Measurements from ENCODE around the gene SLC4A9. TPM values are rescaled to one million over a fixed set of nuclear protein-coding genes. Genes with fewer than 3 reads are reported as not detected.

The SLC4A9 gene
- total RNA-seq, 2 experiments from 2014 or later, result 0.13 to 0.16 TPM

DNA sequence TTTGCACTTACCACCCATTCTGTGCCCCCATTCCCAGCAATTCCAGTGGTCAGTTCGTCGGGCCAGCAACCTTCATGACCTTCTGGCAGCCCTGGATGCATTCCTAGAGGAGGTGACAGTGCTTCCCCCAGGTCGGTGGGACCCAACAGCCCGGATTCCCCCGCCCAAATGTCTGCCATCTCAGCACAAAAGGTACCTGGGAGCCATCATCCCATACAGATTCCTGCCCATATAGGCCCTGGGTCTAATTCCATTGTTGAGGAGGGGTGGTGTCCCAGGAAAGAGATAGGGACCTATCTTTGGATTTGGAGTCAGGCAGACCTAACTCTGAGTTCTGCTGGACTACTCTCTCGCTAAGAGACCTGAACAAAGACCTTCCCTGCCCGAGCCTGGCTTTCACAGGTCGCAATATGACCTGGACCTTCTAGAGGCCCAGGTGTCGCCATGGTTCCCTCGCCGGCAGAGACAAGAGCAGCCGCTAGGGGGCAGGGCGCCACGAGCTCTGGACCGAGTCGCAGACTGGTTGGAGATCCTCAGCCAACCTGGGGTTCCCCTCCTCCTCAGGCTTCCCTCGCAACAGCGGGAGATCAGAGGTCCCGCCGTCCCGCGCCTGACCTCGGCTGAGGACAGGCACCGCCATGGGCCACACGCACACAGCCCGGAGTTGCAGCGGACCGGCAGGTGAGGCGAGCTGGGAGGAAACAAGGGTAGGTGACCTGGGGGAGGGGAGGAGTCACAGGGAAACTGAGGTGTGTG is 3.1 kb downstream of the SLC4A9 start:
- peak; percentile 94 for ATAC-seq
- ChIA-PET CTCF (interaction anchor here (0.6 to 4.6 kb wide), 43 partner anchors 9 to 357 kb away, joined by 3 to 28 read pairs (median 4); partner anchors contain the start of genes CD14, HBEGF, IK and NDUFA2), POLR2A (no interaction called here)
- no peaks in the 10 kb centered on the region for H3K36me3 Mint-ChIP-seq (ENCODE audit: low read depth)
- H3K9me3 Mint-ChIP-seq (ENCODE audit: insufficient read depth), result no peaks in the 10 kb centered on the region
- DNase-seq, result peak; percentile 89
- peak overlapping the region; percentile 54 for H3K27ac Mint-ChIP-seq
- peaks cover 7% of the 10 kb centered on the region for H3K27me3 Mint-ChIP-seq (ENCODE audit: low read depth)
- H3K4me1 Mint-ChIP-seq (ENCODE audit: low read depth), result peaks cover 11% of the 10 kb centered on the region
- peak overlapping the region; percentile 71 for H3K4me3 Mint-ChIP-seq

DNA sequence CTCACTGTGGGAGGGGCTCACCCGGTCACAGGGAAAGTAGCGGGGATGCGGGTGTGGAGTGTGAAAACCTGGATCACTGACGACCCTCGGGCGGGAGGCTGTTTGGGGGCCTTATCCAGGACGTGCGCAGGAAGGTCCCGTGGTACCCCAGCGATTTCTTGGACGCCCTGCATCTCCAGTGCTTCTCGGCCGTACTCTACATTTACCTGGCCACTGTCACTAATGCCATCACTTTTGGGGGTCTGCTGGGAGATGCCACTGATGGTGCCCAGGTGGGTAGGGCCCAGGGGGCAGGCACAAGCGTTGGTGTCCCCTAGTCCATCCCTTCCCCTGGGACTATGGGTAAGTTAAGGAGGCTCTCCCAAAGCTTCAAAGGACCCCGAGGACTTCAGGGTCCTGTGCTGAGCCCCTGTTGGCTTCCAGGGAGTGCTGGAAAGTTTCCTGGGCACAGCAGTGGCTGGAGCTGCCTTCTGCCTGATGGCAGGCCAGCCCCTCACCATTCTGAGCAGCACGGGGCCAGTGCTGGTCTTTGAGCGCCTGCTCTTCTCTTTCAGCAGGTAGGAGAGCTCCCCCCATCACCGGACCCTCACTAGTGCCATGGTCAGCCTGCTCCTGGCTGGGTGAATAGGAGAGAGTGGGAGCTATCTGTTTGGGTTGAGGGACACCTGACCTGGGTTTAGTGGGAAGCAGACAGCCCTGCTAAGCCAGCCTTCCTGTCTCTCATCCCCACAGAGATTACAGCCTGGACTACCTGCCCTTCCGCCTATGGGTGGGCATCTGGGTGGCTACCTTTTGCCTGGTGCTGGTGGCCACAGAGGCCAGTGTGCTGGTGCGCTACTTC is 3.9 kb downstream of the SLC4A9 start:
- peak overlapping the region; percentile 71 for H3K4me3 Mint-ChIP-seq
- no peak for ATAC-seq
- H3K4me1 Mint-ChIP-seq (ENCODE audit: low read depth), result peaks cover 11% of the 10 kb centered on the region

DNA sequence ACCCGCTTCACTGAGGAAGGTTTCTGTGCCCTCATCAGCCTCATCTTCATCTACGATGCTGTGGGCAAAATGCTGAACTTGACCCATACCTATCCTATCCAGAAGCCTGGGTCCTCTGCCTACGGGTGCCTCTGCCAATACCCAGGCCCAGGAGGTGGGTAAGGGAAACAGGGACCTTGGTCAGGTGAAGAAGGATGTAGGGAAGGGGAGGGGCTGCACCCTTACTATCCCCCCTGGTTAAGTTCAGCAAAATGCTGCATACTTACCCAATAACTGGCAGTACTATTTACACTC is 4.4 kb downstream of the SLC4A9 start:
- H3K4me1 Mint-ChIP-seq (ENCODE audit: low read depth), result peaks cover 11% of the 10 kb centered on the region
- H3K27ac Mint-ChIP-seq, result no peak overlapping the region
- no peak overlapping the region for H3K4me3 Mint-ChIP-seq
- ChIA-PET CTCF (interaction anchor here (1.4 to 4.6 kb wide), 10 partner anchors 9 to 351 kb away, joined by 3 to 28 read pairs (median 14); partner anchors contain the start of genes IK and NDUFA2), POLR2A (no interaction called here)
- DNase-seq (no peak), ATAC-seq (no peak)
- no peaks in the 10 kb centered on the region for H3K36me3 Mint-ChIP-seq (ENCODE audit: low read depth)
- H3K9me3 Mint-ChIP-seq (ENCODE audit: insufficient read depth), result no peaks in the 10 kb centered on the region
- no peaks in the 10 kb centered on the region for H3K27me3 Mint-ChIP-seq (ENCODE audit: low read depth)

More for the DNA sequence above, 3.9 kb downstream of the SLC4A9 start:
- CTCF ChIA-PET, result interaction anchor here (0.6 to 4.6 kb wide), 43 partner anchors 9 to 356 kb away, joined by 3 to 28 read pairs (median 4); partner anchors contain the start of genes CD14, HBEGF, IK and NDUFA2
- POLR2A ChIA-PET, result no interaction called here
- Mint-ChIP-seq H3K9me3 (ENCODE audit: insufficient read depth) (no peaks in the 10 kb centered on the region), H3K27me3 (ENCODE audit: low read depth) (peaks cover under 1% of the 10 kb centered on the region), H3K27ac (no peak overlapping the region), H3K36me3 (ENCODE audit: low read depth) (no peaks in the 10 kb centered on the region)
- no peak for DNase-seq

DNA sequence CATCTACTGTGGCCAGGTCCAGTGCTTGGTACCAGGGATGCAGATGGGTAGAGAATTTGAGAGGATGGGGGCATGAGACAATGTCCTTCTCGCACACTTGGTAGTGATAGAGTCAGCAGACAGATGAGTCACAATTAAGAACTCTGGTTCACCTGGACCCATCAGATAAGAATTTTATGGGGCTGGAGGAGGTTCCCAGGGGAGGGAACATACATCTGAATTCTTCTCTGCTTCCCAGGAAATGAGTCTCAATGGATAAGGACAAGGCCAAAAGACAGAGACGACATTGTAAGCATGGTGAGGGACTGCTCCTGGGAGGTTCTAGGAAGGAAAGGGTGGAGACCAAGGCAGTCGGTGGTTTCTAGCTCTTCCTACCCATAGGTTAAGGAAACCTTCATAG is 5.3 kb downstream of the SLC4A9 start:
- H3K4me1 Mint-ChIP-seq (ENCODE audit: low read depth), result peaks cover 11% of the 10 kb centered on the region
- ChIA-PET CTCF (interaction anchor here (0.7 to 2.6 kb wide), 4 partner anchors 8 to 121 kb away, joined by 3 to 27 read pairs (median 10); partner anchors contain the start of gene ANKHD1), POLR2A (no interaction called here)
- DNase-seq, result no peak
- no peak overlapping the region for H3K27ac Mint-ChIP-seq
- ATAC-seq, result no peak
- H3K36me3 Mint-ChIP-seq (ENCODE audit: low read depth), result no peaks in the 10 kb centered on the region
- H3K27me3 Mint-ChIP-seq (ENCODE audit: low read depth), result no peaks in the 10 kb centered on the region
- H3K9me3 Mint-ChIP-seq (ENCODE audit: insufficient read depth), result no peaks in the 10 kb centered on the region
- no peak overlapping the region for H3K4me3 Mint-ChIP-seq

DNA sequence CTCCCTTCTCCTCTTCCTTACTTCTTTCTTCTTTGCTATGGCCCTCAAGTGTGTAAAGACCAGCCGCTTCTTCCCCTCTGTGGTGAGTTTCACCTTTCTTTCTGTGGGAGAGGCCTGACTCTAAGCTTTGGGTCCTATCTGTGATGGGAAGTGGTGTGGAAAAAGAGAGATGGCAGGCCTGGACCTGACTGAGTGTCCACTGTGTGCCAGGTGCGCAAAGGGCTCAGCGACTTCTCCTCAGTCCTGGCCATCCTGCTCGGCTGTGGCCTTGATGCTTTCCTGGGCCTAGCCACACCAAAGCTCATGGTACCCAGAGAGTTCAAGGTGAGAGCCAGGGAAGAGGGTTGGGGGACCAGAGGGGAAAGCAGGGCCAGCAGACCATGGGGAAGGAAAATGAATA is 5.9 kb downstream of the SLC4A9 start:
- no peaks in the 10 kb centered on the region for H3K9me3 Mint-ChIP-seq (ENCODE audit: insufficient read depth)
- H3K27ac Mint-ChIP-seq, result no peak overlapping the region
- ATAC-seq (no peak), DNase-seq (no peak)
- H3K27me3 Mint-ChIP-seq (ENCODE audit: low read depth), result no peaks in the 10 kb centered on the region
- H3K4me3 Mint-ChIP-seq, result no peak overlapping the region
- POLR2A ChIA-PET, result interaction anchor here (0.6 kb wide), 1 partner anchor 649 kb away, joined by 4 read pairs; no protein-coding TSS in a partner anchor
- peaks cover 10% of the 10 kb centered on the region for H3K4me1 Mint-ChIP-seq (ENCODE audit: low read depth)
- no peaks in the 10 kb centered on the region for H3K36me3 Mint-ChIP-seq (ENCODE audit: low read depth)
- CTCF ChIA-PET, result interaction anchor here (0.7 to 2.4 kb wide), 4 partner anchors 14 to 354 kb away, joined by 3 to 17 read pairs (median 6); partner anchors contain the start of gene ANKHD1

DNA sequence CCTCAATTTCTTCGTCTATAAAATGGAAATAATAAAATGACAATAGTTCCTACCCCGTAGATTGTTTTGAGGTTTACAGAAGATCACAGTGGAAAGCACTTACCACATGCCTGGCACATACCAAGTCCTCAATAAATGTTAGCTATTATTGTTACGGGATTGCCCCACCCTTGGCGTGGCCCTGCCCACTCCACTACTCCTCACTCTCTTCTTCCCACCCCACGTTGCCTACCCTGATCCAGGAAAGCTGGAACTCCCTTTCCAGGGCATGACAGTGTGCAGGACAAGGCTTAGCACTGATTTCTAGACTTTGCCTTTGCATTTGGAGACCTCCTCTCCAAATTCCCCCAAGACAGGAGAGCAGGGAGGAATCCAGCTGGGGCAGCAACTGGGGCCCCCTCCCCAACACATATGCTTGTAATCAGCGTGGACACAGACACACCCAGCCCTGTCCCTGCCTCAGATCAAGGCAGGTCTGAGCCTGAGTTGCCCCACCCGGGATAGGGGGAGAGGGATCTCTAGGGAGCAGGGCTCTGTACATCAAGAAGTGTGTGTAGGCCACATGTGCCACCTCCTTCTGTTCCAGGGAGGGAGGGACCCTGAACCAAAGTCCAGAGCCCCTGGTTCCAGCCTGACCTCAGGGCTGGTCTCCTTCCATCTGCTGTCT is 6.7 kb downstream of the SLC4A9 start:
- Mint-ChIP-seq H3K4me1 (ENCODE audit: low read depth) (peaks cover 5% of the 10 kb centered on the region), H3K9me3 (ENCODE audit: insufficient read depth) (no peaks in the 10 kb centered on the region), H3K4me3 (no peak overlapping the region), H3K36me3 (ENCODE audit: low read depth) (no peaks in the 10 kb centered on the region), H3K27ac (no peak overlapping the region), H3K27me3 (ENCODE audit: low read depth) (no peaks in the 10 kb centered on the region)
- DNase-seq (no peak), ATAC-seq (no peak)
- ChIA-PET CTCF (interaction anchor here (1.0 to 2.4 kb wide), 3 partner anchors 15 to 353 kb away, joined by 3 to 17 read pairs (median 7); no protein-coding TSS in a partner anchor), POLR2A (interaction anchor here (0.6 kb wide), 1 partner anchor 188 kb away, joined by 3 read pairs; no protein-coding TSS in a partner anchor)

DNA sequence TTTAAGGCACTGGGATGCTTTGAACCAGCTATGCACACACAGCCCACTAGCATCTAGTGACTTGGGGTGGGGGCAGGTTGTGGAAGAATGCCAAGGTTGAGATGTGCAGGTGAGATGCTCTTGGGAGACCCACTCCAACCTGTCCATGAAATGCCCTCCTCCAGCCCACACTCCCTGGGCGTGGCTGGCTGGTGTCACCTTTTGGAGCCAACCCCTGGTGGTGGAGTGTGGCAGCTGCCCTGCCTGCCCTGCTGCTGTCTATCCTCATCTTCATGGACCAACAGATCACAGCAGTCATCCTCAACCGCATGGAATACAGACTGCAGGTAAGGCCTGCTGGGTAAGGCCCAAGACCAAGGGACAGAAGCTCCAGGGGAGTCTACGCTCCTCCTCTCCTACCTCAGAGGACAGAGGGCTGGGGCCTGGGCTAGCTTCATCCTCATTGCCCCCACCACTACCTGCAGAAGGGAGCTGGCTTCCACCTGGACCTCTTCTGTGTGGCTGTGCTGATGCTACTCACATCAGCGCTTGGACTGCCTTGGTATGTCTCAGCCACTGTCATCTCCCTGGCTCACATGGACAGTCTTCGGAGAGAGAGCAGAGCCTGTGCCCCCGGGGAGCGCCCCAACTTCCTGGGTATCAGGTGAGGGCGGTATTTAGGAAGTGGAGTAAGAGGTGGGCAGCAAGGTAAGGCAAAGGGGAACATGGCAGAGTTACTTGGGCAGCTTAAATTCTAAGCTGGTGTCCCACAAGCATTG is 7.4 kb downstream of the SLC4A9 start:
- H3K27me3 Mint-ChIP-seq (ENCODE audit: low read depth), result no peaks in the 10 kb centered on the region
- no peak overlapping the region for H3K27ac Mint-ChIP-seq
- no peaks in the 10 kb centered on the region for H3K9me3 Mint-ChIP-seq (ENCODE audit: insufficient read depth)
- DNase-seq (no peak), ATAC-seq (no peak)
- ChIA-PET POLR2A (interaction anchor here (0.6 kb wide), 1 partner anchor 187 kb away, joined by 3 read pairs; no protein-coding TSS in a partner anchor), CTCF (interaction anchor here (1.0 to 2.4 kb wide), 4 partner anchors 15 to 352 kb away, joined by 3 to 17 read pairs (median 5); no protein-coding TSS in a partner anchor)
- H3K4me1 Mint-ChIP-seq (ENCODE audit: low read depth), result peaks cover 5% of the 10 kb centered on the region
- no peak overlapping the region for H3K4me3 Mint-ChIP-seq
- H3K36me3 Mint-ChIP-seq (ENCODE audit: low read depth), result no peaks in the 10 kb centered on the region

DNA sequence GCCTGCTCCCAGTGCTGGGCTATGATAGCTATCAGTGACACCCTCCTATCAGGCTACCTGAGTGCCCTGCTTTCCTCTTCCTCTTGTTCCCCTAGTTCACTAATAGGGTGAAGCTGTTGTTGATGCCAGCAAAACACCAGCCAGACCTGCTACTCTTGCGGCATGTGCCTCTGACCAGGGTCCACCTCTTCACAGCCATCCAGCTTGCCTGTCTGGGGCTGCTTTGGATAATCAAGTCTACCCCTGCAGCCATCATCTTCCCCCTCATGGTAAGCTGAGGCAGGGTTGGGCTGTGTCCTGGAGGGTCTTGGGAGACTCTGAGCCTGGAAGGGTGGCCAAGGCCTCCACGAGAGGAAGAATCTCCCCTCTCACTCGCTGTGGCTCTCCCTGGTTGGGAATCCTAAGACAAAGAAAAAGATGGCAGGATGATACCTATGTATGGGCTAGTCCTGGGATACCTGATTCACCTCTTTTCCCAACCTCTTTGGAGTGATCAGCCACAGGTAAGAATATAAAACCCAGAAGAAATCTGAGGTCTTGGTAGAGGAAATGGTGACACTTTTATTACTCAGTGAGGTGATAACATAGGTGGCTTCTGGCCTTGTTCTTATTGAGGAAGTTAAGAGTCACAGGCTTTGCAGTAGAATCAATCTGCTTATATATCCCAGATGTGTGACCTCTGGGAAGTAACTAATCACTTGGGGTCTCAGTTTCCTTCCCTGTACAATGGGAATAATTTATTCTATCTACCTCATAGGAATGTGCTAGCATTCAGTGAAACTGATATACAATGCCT is 11.6 kb downstream of the SLC4A9 start:
- Mint-ChIP-seq H3K27me3 (ENCODE audit: low read depth) (no peaks in the 10 kb centered on the region), H3K27ac (no peak overlapping the region), H3K4me1 (ENCODE audit: low read depth) (peaks cover 7% of the 10 kb centered on the region), H3K36me3 (ENCODE audit: low read depth) (no peaks in the 10 kb centered on the region), H3K4me3 (no peak overlapping the region), H3K9me3 (ENCODE audit: insufficient read depth) (no peaks in the 10 kb centered on the region)
- CTCF ChIA-PET, result interaction anchor here (0.8 to 3.0 kb wide), 25 partner anchors 8 to 354 kb away, joined by 3 to 29 read pairs (median 6); partner anchors contain the start of genes ANKHD1, CD14, IK and NDUFA2
- ATAC-seq (no peak), DNase-seq (no peak)
- POLR2A ChIA-PET, result no interaction called here

DNA sequence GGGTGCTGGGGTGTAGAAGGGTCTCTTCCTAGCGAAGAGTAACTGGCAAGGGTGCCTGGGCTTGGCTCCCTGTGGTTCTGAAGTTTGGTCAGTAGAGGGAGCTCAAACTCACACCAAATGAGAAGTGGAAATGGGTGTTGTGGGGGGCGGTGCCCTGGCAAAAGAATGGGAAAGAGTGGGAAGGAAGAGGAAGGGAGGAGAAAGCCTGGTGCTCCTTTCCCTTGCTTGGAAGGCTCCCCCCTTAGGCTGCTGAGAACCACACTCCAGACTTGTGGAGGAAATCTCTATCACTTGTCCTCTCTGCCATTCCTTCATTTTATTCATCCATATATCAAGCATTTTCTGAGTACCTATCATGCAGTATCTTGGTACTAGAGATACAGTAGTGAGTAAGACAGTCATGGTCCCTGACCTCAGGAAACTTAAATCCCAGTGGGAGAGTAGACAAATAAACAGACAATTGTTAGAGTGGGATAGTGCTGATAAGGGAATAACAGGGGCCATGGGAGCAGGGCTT is 13.0 kb downstream of the SLC4A9 start:
- ChIA-PET POLR2A (no interaction called here), CTCF (interaction anchor here (0.5 to 3.0 kb wide), 53 partner anchors 9 to 352 kb away, joined by 3 to 29 read pairs (median 4); partner anchors contain the start of genes ANKHD1, CD14, EIF4EBP3 and IK)
- Mint-ChIP-seq H3K27ac (no peak overlapping the region), H3K9me3 (ENCODE audit: insufficient read depth) (no peaks in the 10 kb centered on the region), H3K4me1 (ENCODE audit: low read depth) (peaks cover 7% of the 10 kb centered on the region), H3K4me3 (no peak overlapping the region), H3K27me3 (ENCODE audit: low read depth) (no peaks in the 10 kb centered on the region), H3K36me3 (ENCODE audit: low read depth) (no peaks in the 10 kb centered on the region)
- ATAC-seq (peak; percentile 63), DNase-seq (peak; percentile 59)

DNA sequence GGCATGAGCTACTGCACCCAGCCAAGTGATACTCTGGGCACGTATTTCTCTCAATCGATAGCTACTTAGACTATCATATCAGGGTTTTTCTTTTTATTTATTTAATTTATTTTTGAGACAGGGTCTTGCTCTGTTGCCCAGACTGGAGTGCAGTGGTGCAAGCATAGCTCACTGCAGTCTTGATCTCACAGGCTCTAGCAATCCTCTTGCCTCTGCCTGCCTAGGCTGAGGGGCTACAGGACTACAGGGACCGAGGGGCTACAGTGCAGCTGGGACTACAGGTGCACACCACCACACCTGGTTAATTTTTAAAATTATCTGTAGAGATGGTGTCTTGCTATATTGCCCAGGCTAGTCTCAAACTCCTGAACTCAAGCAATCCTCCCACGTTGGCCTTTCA is 21.4 kb downstream of the SLC4A9 start:
- Mint-ChIP-seq H3K36me3 (ENCODE audit: low read depth) (no peaks in the 10 kb centered on the region), H3K27ac (no peak overlapping the region), H3K4me1 (ENCODE audit: low read depth) (peaks cover 6% of the 10 kb centered on the region), H3K27me3 (ENCODE audit: low read depth) (no peaks in the 10 kb centered on the region), H3K4me3 (no peak overlapping the region), H3K9me3 (ENCODE audit: insufficient read depth) (no peaks in the 10 kb centered on the region)
- CTCF ChIA-PET, result interaction anchor here (1.2 to 2.6 kb wide), 3 partner anchors 8 to 254 kb away, joined by 3 to 11 read pairs (median 5); no protein-coding TSS in a partner anchor
- DNase-seq, result no peak
- ATAC-seq, result no peak
- POLR2A ChIA-PET, result interaction anchor here (0.5 to 1.0 kb wide), 2 partner anchors 21 to 79 kb away, joined by 3 read pairs; partner anchors contain the start of gene PFDN1

Measured in activated CD8-positive, alpha-beta T cell treated with anti-CD3 and anti-CD28 coated beads, Interleukin-2, amount 10 ng/mL, durations not matched to agents 7 days and 5 days (primary cell).